NCI-H2196 (cell line): ENCODE data around the gene XYLT1.

Experiments
- DNase-seq: peaks from one replicate; lab custom pipeline; 2025; ENCODE audit not compliant: unreplicated experiment; lab: John Stamatoyannopoulos, UW

Gene XYLT1

GRCh38 chr16:17128791-17129190 lies 342.0 kb downstream of the XYLT1 start:
- DNase-seq, result no peak

- DNase-seq, result no peak
Observed at GRCh38 chr16:17126156-17126555, 344.6 kb downstream of the XYLT1 start.

- no peak for DNase-seq
Observed at GRCh38 chr16:17125671-17126070, 345.1 kb downstream of the XYLT1 start.

- no peak for DNase-seq
Observed at GRCh38 chr16:17117906-17118577, 352.7 kb downstream of the XYLT1 start.

GRCh38 chr16:17116595-17117322 lies 354.0 kb downstream of the XYLT1 start:
- DNase-seq, result no peak

GRCh38 chr16:17109413-17109812 lies 361.3 kb downstream of the XYLT1 start:
- no peak for DNase-seq

- no peak for DNase-seq
Observed at GRCh38 chr16:17108596-17108995, 362.2 kb downstream of the XYLT1 start.

GRCh38 chr16:17107450-17107849 lies 363.3 kb downstream of the XYLT1 start:
- no peak for DNase-seq

GRCh38 chr16:17106243-17106791 lies 364.4 kb downstream of the XYLT1 start:
- DNase-seq, result no peak

- no peak for DNase-seq
Observed at GRCh38 chr16:17105239-17105797, 365.4 kb downstream of the XYLT1 start.

GRCh38 chr16:17104654-17105053 lies 366.1 kb downstream of the XYLT1 start:
- no peak for DNase-seq

GRCh38 chr16:17103216-17103615 lies 367.5 kb downstream of the XYLT1 start:
- DNase-seq, result no peak

- DNase-seq, result no peak
Observed at GRCh38 chr16:17101646-17102045, 369.1 kb downstream of the XYLT1 start.

GRCh38 chr16:17098685-17099084 lies 372.1 kb downstream of the XYLT1 start:
- no peak for DNase-seq

- DNase-seq, result no peak
Observed at GRCh38 chr16:17084130-17084529, 386.6 kb downstream of the XYLT1 start.

- DNase-seq, result peak; percentile 32
Observed at GRCh38 chr16:17083628-17084027, 387.1 kb downstream of the XYLT1 start.

- no peak for DNase-seq
Observed at GRCh38 chr16:17082095-17082882, 388.5 kb downstream of the XYLT1 start.

GRCh38 chr16:17080105-17080504 lies 390.7 kb downstream of the XYLT1 start:
- no peak for DNase-seq

GRCh38 chr16:17078931-17079631 lies 391.7 kb downstream of the XYLT1 start:
- DNase-seq, result no peak

- no peak for DNase-seq
Observed at GRCh38 chr16:17076818-17077498, 393.8 kb downstream of the XYLT1 start.
